GM23248 (cell line): ENCODE results near the gene PTPRN2. TPM values are rescaled to one million over a fixed set of nuclear protein-coding genes. Genes with fewer than 3 reads are reported as not detected.
"Not testable (repeated sequence)": the region's sequence is repeated elsewhere in the genome, so short reads cannot be mapped to it uniquely, and the experiment has no call there.

Source experiments
- DNase-seq: peaks from one replicate; pipeline ENCODE4 v3.0.0-alpha.2; 2015
- H2AFZ ChIP-seq: fragments of 200-600 bp; sonication (generic); 2 replicates; pipeline ENCODE4 v1.6.1; 2016; ENCODE audit warnings: antibody characterized with exemption
- H3F3A ChIP-seq: fragments of 200-600 bp; sonication (generic); 2 replicates; pipeline ENCODE4 v1.6.1; 2016; ENCODE audit warnings: mild to moderate bottlenecking, antibody characterized with exemption, mixed run types; ENCODE audit not compliant: insufficient read depth
- H3K27ac ChIP-seq: fragments of 200-600 bp; sonication (generic); 2 replicates; pipeline ENCODE4 v1.5.1; 2016; ENCODE audit warnings: mild to moderate bottlenecking
- H3K27me3 ChIP-seq: fragments of 200-600 bp; sonication (generic); replicated peaks from 2 replicates; pipeline ENCODE4 v1.6.1; 2016; ENCODE audit warnings: mild to moderate bottlenecking; ENCODE audit not compliant: insufficient read depth
- H3K36me3 ChIP-seq: fragments of 200-600 bp; sonication (generic); 2 replicates; pipeline ENCODE4 v1.6.1; 2016; ENCODE audit warnings: low read depth, mild to moderate bottlenecking
- H3K4me1 ChIP-seq: fragments of 200-600 bp; sonication (generic); 2 replicates; pipeline ENCODE4 v1.6.1; 2016; ENCODE audit warnings: mild to moderate bottlenecking; ENCODE audit not compliant: insufficient read depth
- H3K4me2 ChIP-seq: fragments of 200-600 bp; sonication (generic); one replicate; pipeline ENCODE4 v1.6.1; 2016; ENCODE audit warnings: mild to moderate bottlenecking; ENCODE audit not compliant: unreplicated experiment
- H3K4me3 ChIP-seq: fragments of 200-600 bp; sonication (generic); 2 replicates; pipeline ENCODE4 v1.5.1; 2016; ENCODE audit warnings: mild to moderate bottlenecking
- H3K79me2 ChIP-seq: fragments of 200-600 bp; sonication (generic); 2 replicates; pipeline ENCODE4 v1.6.1; 2016; ENCODE audit warnings: mild to moderate bottlenecking; ENCODE audit not compliant: insufficient read depth
- H3K9ac ChIP-seq: fragments of 200-600 bp; sonication (generic); 2 replicates; pipeline ENCODE4 v1.6.1; 2016; ENCODE audit warnings: mild to moderate bottlenecking
- H3K9me2 ChIP-seq: fragments of 200-600 bp; sonication (generic); 2 replicates; pipeline ENCODE4 v1.6.1; 2016; ENCODE audit warnings: mixed run types, mild to moderate bottlenecking, moderate library complexity; ENCODE audit not compliant: insufficient read depth
- H3K9me3 ChIP-seq: fragments of 200-600 bp; sonication (generic); one replicate; pipeline ENCODE4 v1.6.1; 2017; ENCODE audit warnings: low read depth
- H4K20me1 ChIP-seq: fragments of 200-600 bp; sonication (generic); 2 replicates; pipeline ENCODE4 v1.6.0; 2016; ENCODE audit not compliant: insufficient read depth
- EZH2 ChIP-seq: fragments of 200-600 bp; sonication (generic); IDR thresholded peaks from 2 replicates; pipeline ENCODE4 v1.6.1; 2018; ENCODE audit warnings: antibody characterized with exemption, mild to moderate bottlenecking; ENCODE audit not compliant: insufficient read depth, poor library complexity, severe bottlenecking
- EZH2phosphoT487 ChIP-seq: fragments of 200-600 bp; sonication (generic); IDR thresholded peaks from 2 replicates; pipeline ENCODE4 v1.6.1; 2018; ENCODE audit warnings: antibody characterized with exemption, moderate library complexity, mild to moderate bottlenecking, low read depth; ENCODE audit not compliant: insufficient read depth
- WGBS, 2 experiments: methylation state at CpG; one replicate each; pipeline ENCODE4 v1.1.6; 2015 to 2017; ENCODE audit warnings: low lambda C conversion rate in 2 of 2, low coverage in 1 of 2; ENCODE audit errors: missing lambda C conversion rate in 2 of 2; 5-methylcytosine and 5-hydroxymethylcytosine counted together
- in situ Hi-C: fragments of 300-500 bp; cut with MboI; formaldehyde crosslinking; loops from 2 replicates; pipeline ENCODE4 v1.15.0; 2020
- polyA plus RNA-seq: library from polyadenylated mRNA; unstranded; fragments of >200 nt; fragmentation: Nextera tagmentation; extraction: Ambion mirVana; gene quantifications from 2 replicates; pipeline ENCODE4 v1.2.1, GENCODE V29; 2016
- total RNA-seq: library from RNA; depleted of rRNA; stranded (reverse); fragments of >200 nt; shearing (Covaris generic); gene quantifications from 2 replicates; pipeline ENCODE4 v1.2.3, GENCODE V29; 2014

PTPRN2 gene
- total and polyA plus RNA-seq, 2 experiments from 2014 or later = 0.13 TPM; not detected in 1

GRCh38 chr7:157782041-157782440 is 805.6 kb downstream of the PTPRN2 start:
- no peak overlapping the region for H3K4me3 ChIP-seq
- no peaks in the 10 kb centered on the region for H3K9me3 ChIP-seq
- H3K79me2 ChIP-seq = no peaks in the 10 kb centered on the region
- no peak overlapping the region for H3K9ac ChIP-seq
- no peaks in the 10 kb centered on the region for H3K27me3 ChIP-seq
- no peaks in the 10 kb centered on the region for H3K36me3 ChIP-seq
- H3K9me2 ChIP-seq = no peaks in the 10 kb centered on the region
- no peaks in the 10 kb centered on the region for H4K20me1 ChIP-seq
- in situ Hi-C loops = no loop called here
- H2AFZ ChIP-seq = no peak overlapping the region
- 26 to 34% methylated on average over 12 of the region's 12 CpGs for WGBS, 2 experiments
- H3K4me1 ChIP-seq = no peaks in the 10 kb centered on the region
- TF ChIP-seq EZH2 (no peak), EZH2phosphoT487 (no peak)
- no peaks in the 10 kb centered on the region for H3F3A ChIP-seq
- H3K27ac ChIP-seq = no peak overlapping the region
- DNase-seq = no peak
- no peak overlapping the region for H3K4me2 ChIP-seq

DNA sequence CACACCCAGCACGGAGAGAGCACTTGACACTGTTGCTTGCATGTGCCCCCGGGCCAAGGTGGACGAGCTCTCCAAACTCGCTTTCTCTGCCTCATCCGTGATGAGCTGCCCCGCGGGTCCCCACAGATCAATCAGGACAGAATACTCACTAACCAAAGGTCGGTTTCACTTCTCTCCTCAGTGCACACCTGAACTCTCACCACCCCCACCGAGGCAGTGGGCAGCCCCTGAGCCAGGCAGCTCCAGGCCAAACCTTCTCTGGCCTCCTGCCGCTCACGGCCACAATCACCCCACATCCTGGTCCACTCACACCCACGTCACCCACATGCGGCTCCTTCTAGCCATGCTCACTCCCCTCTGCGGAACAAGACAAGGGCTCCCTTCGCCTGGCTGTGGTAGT is 806.9 kb downstream of the PTPRN2 start:
- H3K27ac ChIP-seq = no peak overlapping the region
- WGBS, 2 experiments = 52 to 57% methylated on average over 15 of the region's 15 CpGs
- no peaks in the 10 kb centered on the region for H3K79me2 ChIP-seq
- DNase-seq = no peak
- no peak overlapping the region for H3K4me3 ChIP-seq
- H3F3A ChIP-seq = no peaks in the 10 kb centered on the region
- no peaks in the 10 kb centered on the region for H3K9me2 ChIP-seq
- no peak overlapping the region for H3K9ac ChIP-seq
- TF ChIP-seq EZH2 = no peak
- TF ChIP-seq EZH2phosphoT487 = no peak
- in situ Hi-C loops = no loop called here
- H4K20me1 ChIP-seq = no peaks in the 10 kb centered on the region
- no peaks in the 10 kb centered on the region for H3K27me3 ChIP-seq
- no peaks in the 10 kb centered on the region for H3K36me3 ChIP-seq
- no peaks in the 10 kb centered on the region for H3K4me1 ChIP-seq
- no peak overlapping the region for H3K4me2 ChIP-seq
- no peak overlapping the region for H2AFZ ChIP-seq
- no peaks in the 10 kb centered on the region for H3K9me3 ChIP-seq

- WGBS, 2 experiments = 49 to 61% methylated on average over 15 of the region's 15 CpGs
- no peak overlapping the region for H3K4me2 ChIP-seq
- no peaks in the 10 kb centered on the region for H3K27me3 ChIP-seq
- TF ChIP-seq EZH2 = no peak
- TF ChIP-seq EZH2phosphoT487 = no peak
- no peaks in the 10 kb centered on the region for H4K20me1 ChIP-seq
- no peak overlapping the region for H3K27ac ChIP-seq
- in situ Hi-C loops = no loop called here
- no peaks in the 10 kb centered on the region for H3F3A ChIP-seq
- no peaks in the 10 kb centered on the region for H3K9me3 ChIP-seq
- H3K36me3 ChIP-seq = no peaks in the 10 kb centered on the region
- H3K4me1 ChIP-seq = no peaks in the 10 kb centered on the region
- H3K9ac ChIP-seq = no peak overlapping the region
- no peak overlapping the region for H3K4me3 ChIP-seq
- no peaks in the 10 kb centered on the region for H3K9me2 ChIP-seq
- no peaks in the 10 kb centered on the region for H3K79me2 ChIP-seq
- H2AFZ ChIP-seq = no peak overlapping the region
- no peak for DNase-seq
Measured at GRCh38 chr7:157780312-157780711, 807.3 kb downstream of the PTPRN2 start.

DNA sequence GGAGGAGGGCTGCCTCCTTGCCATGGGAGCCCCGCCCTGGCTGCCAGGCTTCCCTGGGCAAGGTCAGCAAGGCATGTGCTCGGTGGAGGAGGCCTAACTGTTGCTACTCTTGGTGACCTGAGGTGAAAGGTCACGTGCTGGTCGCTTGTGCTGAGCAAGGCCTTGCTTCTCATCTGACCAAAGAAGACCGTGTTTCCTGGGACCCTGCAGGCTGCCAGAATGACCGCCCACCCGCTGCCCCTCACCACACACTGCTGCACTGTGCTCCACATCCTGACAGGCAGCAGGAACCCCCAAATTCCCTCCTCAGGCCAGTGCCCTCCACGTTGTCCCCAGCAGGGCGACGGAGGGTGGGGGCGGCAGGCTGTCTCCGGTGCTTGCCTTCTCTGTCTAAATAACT is 808.4 kb downstream of the PTPRN2 start:
- H3K9me3 ChIP-seq = no peaks in the 10 kb centered on the region
- H3K4me3 ChIP-seq = no peak overlapping the region
- no peaks in the 10 kb centered on the region for H3K27me3 ChIP-seq
- no peaks in the 10 kb centered on the region for H3K79me2 ChIP-seq
- H2AFZ ChIP-seq = no peak overlapping the region
- no peaks in the 10 kb centered on the region for H4K20me1 ChIP-seq
- H3F3A ChIP-seq = no peaks in the 10 kb centered on the region
- no peaks in the 10 kb centered on the region for H3K4me1 ChIP-seq
- TF ChIP-seq EZH2phosphoT487 (no peak), EZH2 (no peak)
- H3K36me3 ChIP-seq = no peaks in the 10 kb centered on the region
- no peak overlapping the region for H3K4me2 ChIP-seq
- no peak overlapping the region for H3K9ac ChIP-seq
- H3K27ac ChIP-seq = no peak overlapping the region
- WGBS, 2 experiments = 56 to 58% methylated on average over 11 to 12 of the region's 12 CpGs
- in situ Hi-C loops = no loop called here
- H3K9me2 ChIP-seq = no peaks in the 10 kb centered on the region
- DNase-seq = no peak

- H3K9me3 ChIP-seq = not testable (repeated sequence)
Measured at GRCh38 chr7:157777194-157777762, 810.3 kb downstream of the PTPRN2 start.

More at GRCh38 chr7:157777194-157777762, 810.3 kb downstream of the PTPRN2 start:
- H3K4me3 ChIP-seq, H3K27me3 ChIP-seq, H3K27ac ChIP-seq, H3K79me2 ChIP-seq, H3K9ac ChIP-seq, H3K4me2 ChIP-seq, DNase-seq, in situ Hi-C loops, H3K9me2 ChIP-seq, H3K36me3 ChIP-seq, H3F3A ChIP-seq, H2AFZ ChIP-seq, H4K20me1 ChIP-seq, H3K4me1 ChIP-seq: not testable (repeated sequence)
- WGBS, 2 experiments = 40 to 43% methylated on average over 16 of the region's 16 CpGs
